Measurements from ENCODE around the gene KLHL7. TPM values are rescaled to one million over a fixed set of nuclear protein-coding genes. Genes with fewer than 3 reads are reported as not detected.

The KLHL7 gene
- 40.5 and 41.6 TPM in 2 replicates for total RNA-seq

GRCh38 chr7:23105644-23106056 lies at the start of gene KLHL7:
Gene KLHL7, plus strand, starts transcription at chr7:23105785. Its CDS starts 242 bp downstream, at chr7:23106027.

GRCh38 chr7:23181684-23182553 lies 76.3 kb downstream of the KLHL7 start, which contains the start of gene NUP42:
Gene NUP42, plus strand, starts transcription at chr7:23182048. Its CDS starts 38 bp downstream, at chr7:23182086.

Other genes with a start within 250 kb of the KLHL7 start
- gene HYCC1, start 91.7 kb upstream of the KLHL7 start, total RNA-seq, result 92.2 and 105 TPM in 2 replicates
- gene NUP42, start 76.3 kb downstream of the KLHL7 start, total RNA-seq, result 30.5 and 30.7 TPM in 2 replicates
- 145 and 280 TPM in 2 replicates for gene GPNMB, start 141.0 kb downstream of the KLHL7 start, total RNA-seq
- 67.1 and 83.8 TPM in 2 replicates for gene MALSU1, start 193.6 kb downstream of the KLHL7 start, total RNA-seq